ENCODE results near the gene TALDO1.
A peak's percentile ranks its signal among the peaks of the same experiment; 100 is the strongest.

Gene TALDO1

GRCh38 chr11:798093-798713 lies 50.9 kb downstream of the TALDO1 start, which contains the start of gene SLC25A22:
TSS of gene SLC25A22 (minus strand) at chr11:798281. CDS start at chr11:795006, 3,275 bp downstream.
- Histone ChIP-seq H3K4me1 (ENCODE audit: control insufficient read depth, insufficient read depth, low read length) (peaks cover 7% of the 10 kb centered on the region), H3K9ac (ENCODE audit: low read length) (peak within 1 kb of the TSS; percentile 52), H3K27ac (ENCODE audit: low read depth, low read length) (peak within 1 kb of the TSS; percentile 77), H3K36me3 (ENCODE audit: control insufficient read depth, insufficient read depth, low read length) (peaks cover 3% of the 10 kb centered on the region), H3K27me3 (ENCODE audit: control insufficient read depth, insufficient read depth, low read length) (no peaks in the 10 kb centered on the region), H3K4me3 (ENCODE audit: low read length) (peak within 1 kb of the TSS; percentile 71)

- Histone ChIP-seq H3K27me3 (ENCODE audit: control insufficient read depth, insufficient read depth, low read length) (no peaks in the 10 kb centered on the region), H3K9ac (ENCODE audit: low read length) (no peak overlapping the region), H3K4me3 (ENCODE audit: low read length) (no peak overlapping the region), H3K36me3 (ENCODE audit: control insufficient read depth, insufficient read depth, low read length) (peaks cover 3% of the 10 kb centered on the region), H3K4me1 (ENCODE audit: control insufficient read depth, insufficient read depth, low read length) (peaks cover 14% of the 10 kb centered on the region), H3K27ac (ENCODE audit: low read depth, low read length) (no peak overlapping the region)
These were observed 52.5 kb downstream of the TALDO1 start for GRCh38 chr11:799641-800316.

GRCh38 chr11:800473-800872 lies 53.2 kb downstream of the TALDO1 start:
- Histone ChIP-seq H3K9ac (ENCODE audit: low read length) (no peak overlapping the region), H3K27me3 (ENCODE audit: control insufficient read depth, insufficient read depth, low read length) (no peaks in the 10 kb centered on the region), H3K4me3 (ENCODE audit: low read length) (no peak overlapping the region), H3K27ac (ENCODE audit: low read depth, low read length) (no peak overlapping the region), H3K4me1 (ENCODE audit: control insufficient read depth, insufficient read depth, low read length) (peaks cover 17% of the 10 kb centered on the region), H3K36me3 (ENCODE audit: control insufficient read depth, insufficient read depth, low read length) (peaks cover 3% of the 10 kb centered on the region)

GRCh38 chr11:801097-801780 lies 54.0 kb downstream of the TALDO1 start:
- H3K36me3 ChIP-seq (ENCODE audit: control insufficient read depth, insufficient read depth, low read length), result peaks cover 3% of the 10 kb centered on the region
- peaks cover 18% of the 10 kb centered on the region for H3K4me1 ChIP-seq (ENCODE audit: control insufficient read depth, insufficient read depth, low read length)
- H3K27ac ChIP-seq (ENCODE audit: low read depth, low read length), result no peak overlapping the region
- H3K27me3 ChIP-seq (ENCODE audit: control insufficient read depth, insufficient read depth, low read length), result no peaks in the 10 kb centered on the region
- H3K4me3 ChIP-seq (ENCODE audit: low read length), result no peak overlapping the region
- H3K9ac ChIP-seq (ENCODE audit: low read length), result no peak overlapping the region

- Histone ChIP-seq H3K36me3 (ENCODE audit: control insufficient read depth, insufficient read depth, low read length) (peaks cover 3% of the 10 kb centered on the region), H3K27me3 (ENCODE audit: control insufficient read depth, insufficient read depth, low read length) (no peaks in the 10 kb centered on the region), H3K4me3 (ENCODE audit: low read length) (no peak overlapping the region), H3K4me1 (ENCODE audit: control insufficient read depth, insufficient read depth, low read length) (peaks cover 11% of the 10 kb centered on the region), H3K27ac (ENCODE audit: low read depth, low read length) (no peak overlapping the region), H3K9ac (ENCODE audit: low read length) (no peak overlapping the region)
These were observed 54.9 kb downstream of the TALDO1 start for GRCh38 chr11:802018-802617.

- Histone ChIP-seq H3K9ac (ENCODE audit: low read length) (no peak overlapping the region), H3K27ac (ENCODE audit: low read depth, low read length) (no peak overlapping the region), H3K27me3 (ENCODE audit: control insufficient read depth, insufficient read depth, low read length) (no peaks in the 10 kb centered on the region), H3K4me1 (ENCODE audit: control insufficient read depth, insufficient read depth, low read length) (peaks cover 11% of the 10 kb centered on the region), H3K36me3 (ENCODE audit: control insufficient read depth, insufficient read depth, low read length) (peaks cover 3% of the 10 kb centered on the region), H3K4me3 (ENCODE audit: low read length) (no peak overlapping the region)
These were observed 55.6 kb downstream of the TALDO1 start for GRCh38 chr11:802693-803466.

GRCh38 chr11:803467-803742 lies 56.1 kb downstream of the TALDO1 start:
- Histone ChIP-seq H3K27me3 (ENCODE audit: control insufficient read depth, insufficient read depth, low read length) (no peaks in the 10 kb centered on the region), H3K27ac (ENCODE audit: low read depth, low read length) (no peak overlapping the region), H3K4me3 (ENCODE audit: low read length) (no peak overlapping the region), H3K36me3 (ENCODE audit: control insufficient read depth, insufficient read depth, low read length) (peaks cover 3% of the 10 kb centered on the region), H3K9ac (ENCODE audit: low read length) (no peak overlapping the region), H3K4me1 (ENCODE audit: control insufficient read depth, insufficient read depth, low read length) (peaks cover 11% of the 10 kb centered on the region)

GRCh38 chr11:803770-804598 lies 56.7 kb downstream of the TALDO1 start:
- no peak overlapping the region for H3K27ac ChIP-seq (ENCODE audit: low read depth, low read length)
- H3K4me1 ChIP-seq (ENCODE audit: control insufficient read depth, insufficient read depth, low read length), result peaks cover 11% of the 10 kb centered on the region
- H3K36me3 ChIP-seq (ENCODE audit: control insufficient read depth, insufficient read depth, low read length), result peaks cover 3% of the 10 kb centered on the region
- H3K4me3 ChIP-seq (ENCODE audit: low read length), result peak overlapping the region; percentile 61
- no peaks in the 10 kb centered on the region for H3K27me3 ChIP-seq (ENCODE audit: control insufficient read depth, insufficient read depth, low read length)
- no peak overlapping the region for H3K9ac ChIP-seq (ENCODE audit: low read length)

GRCh38 chr11:804599-804964 lies 57.3 kb downstream of the TALDO1 start:
- Histone ChIP-seq H3K27ac (ENCODE audit: low read depth, low read length) (peak overlapping the region; percentile 87), H3K36me3 (ENCODE audit: control insufficient read depth, insufficient read depth, low read length) (no peaks in the 10 kb centered on the region), H3K4me1 (ENCODE audit: control insufficient read depth, insufficient read depth, low read length) (peaks cover 11% of the 10 kb centered on the region), H3K27me3 (ENCODE audit: control insufficient read depth, insufficient read depth, low read length) (no peaks in the 10 kb centered on the region), H3K9ac (ENCODE audit: low read length) (no peak overlapping the region), H3K4me3 (ENCODE audit: low read length) (peak overlapping the region; percentile 61)

GRCh38 chr11:808427-809286 lies 61.4 kb downstream of the TALDO1 start:
- H3K4me3 ChIP-seq (ENCODE audit: low read length), result peak overlapping the region; percentile 89
- H3K27ac ChIP-seq (ENCODE audit: low read depth, low read length), result peak overlapping the region; percentile 100
- no peaks in the 10 kb centered on the region for H3K27me3 ChIP-seq (ENCODE audit: control insufficient read depth, insufficient read depth, low read length)
- H3K9ac ChIP-seq (ENCODE audit: low read length), result peak overlapping the region; percentile 93
- H3K36me3 ChIP-seq (ENCODE audit: control insufficient read depth, insufficient read depth, low read length), result peaks cover 22% of the 10 kb centered on the region
- H3K4me1 ChIP-seq (ENCODE audit: control insufficient read depth, insufficient read depth, low read length), result peaks cover 21% of the 10 kb centered on the region

Data from rectal smooth muscle tissue (tissue), 1 donor.